Thoracic aorta (tissue), 2 donors: ENCODE data around the gene CLRN3. TPM values are rescaled to one million over a fixed set of nuclear protein-coding genes. Genes with fewer than 3 reads are reported as not detected.

Experiments used
- ATAC-seq: fragments of 150-250 bp; one replicate; pipeline ENCODE4 v1.8.0; 2017; ENCODE audit warnings: low read depth; ENCODE audit not compliant: insufficient number of reproducible peaks, low FRiP score
- DNase-seq: peaks from one replicate; pipeline ENCODE4 v3.0.0-alpha.2; 2020; ENCODE audit warnings: low spot score
- H3K27ac ChIP-seq, 2 donors: fragments of 200-600 bp; sonication (generic); 1 replicate in 1 of 2; 2 replicates in 1 of 2; pipeline ENCODE4 v1.5.1; 2016; ENCODE audit warnings: mild to moderate bottlenecking in 2 of 2, moderate library complexity in 2 of 2
- H3K27me3 ChIP-seq: fragments of 200-600 bp; sonication (generic); replicated peaks from 2 replicates; pipeline ENCODE4 v1.6.0; 2016; ENCODE audit warnings: mild to moderate bottlenecking; ENCODE audit not compliant: insufficient read depth
- H3K36me3 ChIP-seq: fragments of 200-600 bp; sonication (generic); one replicate; pipeline ENCODE4 v1.5.1; 2016
- H3K4me1 ChIP-seq, 2 donors: fragments of 200-600 bp; sonication (generic); 1 replicate in 1 of 2; 2 replicates in 1 of 2; pipeline versions ENCODE4 v1.5.1 to v1.6.0; 2016; ENCODE audit warnings: low read depth in 2 of 2, mild to moderate bottlenecking in 1 of 2; ENCODE audit not compliant: control insufficient read depth in 1 of 2
- H3K4me3 ChIP-seq: fragments of 200-600 bp; sonication (generic); 2 replicates; pipeline ENCODE4 v1.5.1; 2016; ENCODE audit warnings: mild to moderate bottlenecking
- H3K9me3 ChIP-seq: fragments of 200-600 bp; sonication (generic); 2 replicates; pipeline ENCODE4 v1.5.1; 2016
- total RNA-seq, 2 donors: library from RNA; depleted of rRNA; stranded (reverse); fragments of >200 nt; gene quantifications; one replicate each; pipeline versions ENCODE4 v1.1.0 to v1.2.3, GENCODE V29; 2016
- TF ChIP-seq, protein P1 (sequence below): fragments of 200-600 bp; sonication (generic); IDR thresholded peaks from one replicate; pipeline ENCODE4 v1.5.1; 2019; ENCODE audit warnings: antibody characterized with exemption

The CLRN3 gene
- total RNA-seq, 2 donors from 2014 or later: not detected

DNA sequence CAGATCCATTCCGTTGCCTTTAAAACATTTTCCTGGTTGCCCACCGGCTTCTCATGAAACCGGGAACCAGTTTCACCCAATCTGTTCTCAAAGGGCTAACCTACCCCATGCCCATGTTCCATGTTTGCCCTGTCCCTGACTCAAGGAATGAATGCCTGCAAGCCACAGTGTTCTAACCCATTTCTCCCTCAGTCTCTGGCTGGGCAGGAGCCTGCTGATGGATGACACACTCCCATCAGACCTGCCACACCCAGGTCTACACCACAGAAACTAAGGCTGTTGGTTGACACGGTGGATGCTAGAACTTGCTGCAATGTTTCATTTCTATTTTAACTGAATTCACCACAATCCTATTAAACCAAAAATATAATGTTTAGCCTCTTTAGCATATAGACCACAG, 15.6 kb downstream of the CLRN3 start:
- DNase-seq (no peak), ATAC-seq (no peak)
- no peak overlapping the region for H3K27ac ChIP-seq
- H3K4me1 ChIP-seq: peaks cover 0 to 9% of the 10 kb centered on the region in 2 donors
- no peak overlapping the region for H3K4me3 ChIP-seq
- H3K36me3 ChIP-seq: no peaks in the 10 kb centered on the region
- no peaks in the 10 kb centered on the region for H3K9me3 ChIP-seq
- H3K27me3 ChIP-seq: no peaks in the 10 kb centered on the region
- TF ChIP-seq, protein P1, sequence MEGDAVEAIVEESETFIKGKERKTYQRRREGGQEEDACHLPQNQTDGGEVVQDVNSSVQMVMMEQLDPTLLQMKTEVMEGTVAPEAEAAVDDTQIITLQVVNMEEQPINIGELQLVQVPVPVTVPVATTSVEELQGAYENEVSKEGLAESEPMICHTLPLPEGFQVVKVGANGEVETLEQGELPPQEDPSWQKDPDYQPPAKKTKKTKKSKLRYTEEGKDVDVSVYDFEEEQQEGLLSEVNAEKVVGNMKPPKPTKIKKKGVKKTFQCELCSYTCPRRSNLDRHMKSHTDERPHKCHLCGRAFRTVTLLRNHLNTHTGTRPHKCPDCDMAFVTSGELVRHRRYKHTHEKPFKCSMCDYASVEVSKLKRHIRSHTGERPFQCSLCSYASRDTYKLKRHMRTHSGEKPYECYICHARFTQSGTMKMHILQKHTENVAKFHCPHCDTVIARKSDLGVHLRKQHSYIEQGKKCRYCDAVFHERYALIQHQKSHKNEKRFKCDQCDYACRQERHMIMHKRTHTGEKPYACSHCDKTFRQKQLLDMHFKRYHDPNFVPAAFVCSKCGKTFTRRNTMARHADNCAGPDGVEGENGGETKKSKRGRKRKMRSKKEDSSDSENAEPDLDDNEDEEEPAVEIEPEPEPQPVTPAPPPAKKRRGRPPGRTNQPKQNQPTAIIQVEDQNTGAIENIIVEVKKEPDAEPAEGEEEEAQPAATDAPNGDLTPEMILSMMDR: no peak

GRCh38 chr10:127875916-127876315, 16.8 kb downstream of the CLRN3 start:
- DNase-seq (no peak), ATAC-seq (no peak)
- no peak overlapping the region for H3K4me3 ChIP-seq
- H3K4me1 ChIP-seq: peaks cover 0 to 15% of the 10 kb centered on the region in 2 donors
- H3K27me3 ChIP-seq: no peaks in the 10 kb centered on the region
- H3K9me3 ChIP-seq: no peaks in the 10 kb centered on the region
- H3K36me3 ChIP-seq: no peaks in the 10 kb centered on the region
- no peak overlapping the region for H3K27ac ChIP-seq
- TF ChIP-seq, protein P1: no peak

DNA sequence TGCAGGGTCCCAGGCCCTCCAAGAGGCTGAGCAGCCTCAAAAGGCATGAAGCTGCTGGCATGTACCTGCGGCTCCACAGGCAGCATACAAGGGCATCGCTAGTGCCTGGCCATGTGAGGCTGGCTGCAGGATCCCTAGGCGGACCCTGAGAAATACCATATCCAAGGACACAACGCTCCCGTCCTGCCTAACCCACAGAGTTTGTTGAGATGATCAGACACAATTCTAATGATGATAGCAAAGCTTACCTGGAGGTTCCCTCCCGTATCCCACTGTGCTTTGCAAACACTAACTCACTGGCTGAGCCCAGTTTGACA, 17.3 kb downstream of the CLRN3 start:
- no peaks in the 10 kb centered on the region for H3K9me3 ChIP-seq
- H3K36me3 ChIP-seq: no peaks in the 10 kb centered on the region
- TF ChIP-seq, protein P1: no peak
- no peaks in the 10 kb centered on the region for H3K27me3 ChIP-seq
- H3K4me1 ChIP-seq: peaks cover 0 to 15% of the 10 kb centered on the region in 2 donors
- no peak overlapping the region for H3K4me3 ChIP-seq
- no peak overlapping the region for H3K27ac ChIP-seq
- ATAC-seq: no peak
- DNase-seq: no peak

DNA sequence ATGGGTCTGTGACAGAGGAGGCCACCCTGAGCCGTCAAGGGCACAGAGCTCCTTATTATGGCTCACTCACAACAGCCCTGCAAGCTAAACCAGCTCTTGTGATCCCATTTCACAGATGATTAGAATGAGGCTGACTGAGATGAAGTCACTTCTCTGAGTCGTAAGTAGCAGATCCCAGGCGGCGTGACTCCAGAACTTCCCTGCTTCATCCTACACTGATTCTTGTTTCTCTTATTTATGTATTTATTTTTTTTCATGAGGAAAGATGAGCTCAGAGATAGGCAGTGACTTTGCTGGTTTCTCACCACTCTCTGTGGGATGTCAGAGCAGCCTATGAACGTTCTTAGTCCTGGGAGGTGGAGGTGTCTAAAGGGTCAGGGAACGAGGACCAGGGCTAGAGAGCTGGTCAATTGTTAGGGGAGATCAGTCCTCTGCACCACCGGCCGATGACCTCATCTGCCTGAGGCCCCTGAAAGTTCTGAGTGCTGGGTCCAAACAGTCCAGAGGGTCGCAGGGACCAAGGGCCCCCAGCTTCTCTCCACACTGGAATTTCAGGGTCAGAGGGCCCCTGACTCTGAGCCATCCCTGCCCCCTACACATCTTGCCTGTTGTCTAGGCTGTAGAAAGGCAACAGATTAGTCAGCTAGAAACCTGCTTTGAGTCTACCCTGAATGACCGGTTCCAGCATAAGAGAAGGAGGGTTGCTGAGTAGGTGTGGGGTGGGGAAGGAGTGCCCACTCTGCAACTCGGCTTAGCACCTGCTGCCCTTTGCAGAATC, 17.9 kb downstream of the CLRN3 start:
- TF ChIP-seq, protein P1: no peak
- H3K9me3 ChIP-seq: no peaks in the 10 kb centered on the region
- H3K4me1 ChIP-seq: peaks cover 0 to 15% of the 10 kb centered on the region in 2 donors
- H3K4me3 ChIP-seq: no peak overlapping the region
- ATAC-seq (no peak), DNase-seq (no peak)
- H3K36me3 ChIP-seq: no peaks in the 10 kb centered on the region
- H3K27me3 ChIP-seq: no peaks in the 10 kb centered on the region
- no peak overlapping the region for H3K27ac ChIP-seq

DNA sequence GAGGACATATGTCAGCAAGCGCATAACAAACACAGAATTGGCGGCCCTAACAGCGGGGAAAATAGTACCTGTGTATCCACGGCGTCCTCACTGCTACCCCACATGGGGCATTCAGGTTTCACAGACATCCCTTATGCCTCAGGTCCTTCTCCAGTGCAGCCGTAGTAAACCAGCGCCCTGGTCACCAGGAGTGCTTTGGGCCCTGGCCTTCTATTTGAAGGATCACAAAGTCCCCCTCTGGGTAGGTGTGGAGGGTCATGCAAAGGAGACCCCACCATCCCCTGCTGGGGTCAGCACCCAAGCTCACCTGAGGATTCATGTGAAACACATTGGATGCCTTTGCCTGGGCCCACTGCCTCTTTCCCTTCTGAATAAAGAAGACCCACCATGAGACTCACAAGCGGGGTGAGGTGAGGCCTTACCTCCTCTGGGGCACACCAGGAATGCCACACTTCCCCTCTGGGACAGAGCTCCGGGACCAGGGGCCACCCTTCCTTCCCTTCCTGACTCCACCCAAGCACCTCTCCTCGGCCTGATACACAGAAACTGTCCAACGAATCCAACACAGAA, 18.8 kb downstream of the CLRN3 start:
- no peak overlapping the region for H3K4me3 ChIP-seq
- ATAC-seq: no peak
- no peaks in the 10 kb centered on the region for H3K27me3 ChIP-seq
- H3K4me1 ChIP-seq: peaks cover 0 to 15% of the 10 kb centered on the region in 2 donors
- no peaks in the 10 kb centered on the region for H3K36me3 ChIP-seq
- H3K9me3 ChIP-seq: peaks cover 6% of the 10 kb centered on the region
- no peak overlapping the region for H3K27ac ChIP-seq
- DNase-seq: no peak
- TF ChIP-seq, protein P1: no peak
